ENCODE data around the gene ANKH.
"Not testable (repeated sequence)": the region's sequence is repeated elsewhere in the genome, so short reads cannot be mapped to it uniquely, and the experiment has no call there.

ANKH gene

GRCh38 chr5:14853685-14854084, 17.9 kb downstream of the ANKH start:
- no peak for DNase-seq

GRCh38 chr5:14852779-14853178, 18.8 kb downstream of the ANKH start:
- no peak for DNase-seq

GRCh38 chr5:14851999-14852526, 19.5 kb downstream of the ANKH start:
- DNase-seq = no peak

GRCh38 chr5:14851597-14851996, 20.0 kb downstream of the ANKH start:
- no peak for DNase-seq

GRCh38 chr5:14851050-14851419, 20.5 kb downstream of the ANKH start:
- DNase-seq = no peak

GRCh38 chr5:14850419-14851049, 21.0 kb downstream of the ANKH start:
- DNase-seq = no peak

- DNase-seq = no peak
Observed at GRCh38 chr5:14849516-14850294, 21.9 kb downstream of the ANKH start.

GRCh38 chr5:14848942-14849341, 22.6 kb downstream of the ANKH start:
- not testable (repeated sequence) for DNase-seq

- DNase-seq = no peak
Observed at GRCh38 chr5:14848385-14848784, 23.2 kb downstream of the ANKH start.

GRCh38 chr5:14847471-14847870, 24.1 kb downstream of the ANKH start:
- DNase-seq = no peak

- DNase-seq = peak; percentile 20
Observed at GRCh38 chr5:14842117-14842516, 29.5 kb downstream of the ANKH start.

- DNase-seq = no peak
Observed at GRCh38 chr5:14840624-14841023, 31.0 kb downstream of the ANKH start.

GRCh38 chr5:14838396-14839319, 32.9 kb downstream of the ANKH start:
- DNase-seq = no peak

GRCh38 chr5:14837423-14838122, 34.0 kb downstream of the ANKH start:
- DNase-seq = not testable (repeated sequence)

GRCh38 chr5:14834584-14835550, 36.7 kb downstream of the ANKH start:
- DNase-seq = no peak

GRCh38 chr5:14834062-14834461, 37.5 kb downstream of the ANKH start:
- no peak for DNase-seq

- DNase-seq = no peak
Observed at GRCh38 chr5:14831006-14831338, 40.6 kb downstream of the ANKH start.

GRCh38 chr5:14830210-14831005, 41.2 kb downstream of the ANKH start:
- no peak for DNase-seq

GRCh38 chr5:14829396-14829795, 42.2 kb downstream of the ANKH start:
- DNase-seq = no peak

GRCh38 chr5:14826714-14827113, 44.9 kb downstream of the ANKH start:
- no peak for DNase-seq

- no peak for DNase-seq
Observed at GRCh38 chr5:14825977-14826376, 45.6 kb downstream of the ANKH start.

Measured in NCI-H1417 treated with DMSO at 0.1 percent for 48 hours (cell line).